GM18526 (cell line): ENCODE measurements around the gene COL15A1.

Experiments
- POLR2A ChIP-seq: IDR thresholded peaks from 3 replicates; pipeline ENCODE4 v1.6.1; 2011; ENCODE audit not compliant: insufficient read length; ENCODE audit errors: extremely low read depth

The COL15A1 gene

GRCh38 chr9:98958271-98958984 lies 14.7 kb downstream of the COL15A1 start:
- no peak for TF ChIP-seq POLR2A

GRCh38 chr9:98960409-98960808 lies 16.7 kb downstream of the COL15A1 start:
- TF ChIP-seq POLR2A: no peak

- no peak for TF ChIP-seq POLR2A
Observed at GRCh38 chr9:98961513-98962180, 17.9 kb downstream of the COL15A1 start.

- TF ChIP-seq POLR2A: no peak
Observed at GRCh38 chr9:98962181-98962560, 18.5 kb downstream of the COL15A1 start.

GRCh38 chr9:98962861-98963260 lies 19.2 kb downstream of the COL15A1 start:
- TF ChIP-seq POLR2A: no peak

- TF ChIP-seq POLR2A: no peak
Observed at GRCh38 chr9:98964201-98964600, 20.5 kb downstream of the COL15A1 start.

- no peak for TF ChIP-seq POLR2A
Observed at GRCh38 chr9:98964911-98965336, 21.2 kb downstream of the COL15A1 start.

- TF ChIP-seq POLR2A: no peak
Observed at GRCh38 chr9:98966676-98967075, 23.0 kb downstream of the COL15A1 start.

GRCh38 chr9:98967257-98967656 lies 23.6 kb downstream of the COL15A1 start:
- no peak for TF ChIP-seq POLR2A

- TF ChIP-seq POLR2A: no peak
Observed at GRCh38 chr9:98967680-98968079, 24.0 kb downstream of the COL15A1 start.

- no peak for TF ChIP-seq POLR2A
Observed at GRCh38 chr9:98968601-98969337, 25.1 kb downstream of the COL15A1 start.

- TF ChIP-seq POLR2A: no peak
Observed at GRCh38 chr9:98970532-98971041, 26.9 kb downstream of the COL15A1 start.

GRCh38 chr9:98971168-98971914 lies 27.6 kb downstream of the COL15A1 start:
- TF ChIP-seq POLR2A: no peak

- no peak for TF ChIP-seq POLR2A
Observed at GRCh38 chr9:98971915-98972223, 28.2 kb downstream of the COL15A1 start.

- TF ChIP-seq POLR2A: no peak
Observed at GRCh38 chr9:98972716-98973115, 29.0 kb downstream of the COL15A1 start.
